IPS DF 6.9 (cell line): Measurements from ENCODE around the gene NTN3.

ENCODE experiments used
- DNase-seq: peaks from one replicate; pipeline ENCODE4 v3.0.0-alpha.2; 2013; ENCODE audit warnings: low read depth, low spot score
- H3K27ac ChIP-seq: one replicate; pipeline ENCODE4 v1.5.1; 2013; ENCODE audit warnings: low read length, control low read depth
- H3K27me3 ChIP-seq: 2 replicates; pipeline ENCODE4 v1.6.1; 2013; ENCODE audit warnings: mild to moderate bottlenecking, low read length; ENCODE audit not compliant: control insufficient read depth, insufficient read depth
- H3K36me3 ChIP-seq: 2 replicates; pipeline ENCODE4 v1.6.1; 2013; ENCODE audit warnings: low read length; ENCODE audit not compliant: control insufficient read depth, insufficient read depth
- H3K4me1 ChIP-seq: 2 replicates; pipeline ENCODE4 v1.6.1; 2013; ENCODE audit warnings: low read length; ENCODE audit not compliant: control insufficient read depth, insufficient read depth
- H3K4me3 ChIP-seq: 2 replicates; pipeline ENCODE4 v1.5.1; 2013; ENCODE audit warnings: mild to moderate bottlenecking, low read length
- H3K9me3 ChIP-seq: 2 replicates; pipeline ENCODE4 v1.6.1; 2013; ENCODE audit warnings: low read length, inconsistent platforms; ENCODE audit not compliant: control insufficient read depth, insufficient read depth
- WGBS: extraction: QIAGEN DNeasy Blood & Tissue Kit; methylation state at CpG from one replicate; pipeline ENCODE4 v1.1.7; 2013; ENCODE audit warnings: mixed read lengths, missing lambda C conversion rate; ENCODE audit not compliant: insufficient read length, insufficient coverage; 5-methylcytosine and 5-hydroxymethylcytosine counted together

Gene NTN3

DNA sequence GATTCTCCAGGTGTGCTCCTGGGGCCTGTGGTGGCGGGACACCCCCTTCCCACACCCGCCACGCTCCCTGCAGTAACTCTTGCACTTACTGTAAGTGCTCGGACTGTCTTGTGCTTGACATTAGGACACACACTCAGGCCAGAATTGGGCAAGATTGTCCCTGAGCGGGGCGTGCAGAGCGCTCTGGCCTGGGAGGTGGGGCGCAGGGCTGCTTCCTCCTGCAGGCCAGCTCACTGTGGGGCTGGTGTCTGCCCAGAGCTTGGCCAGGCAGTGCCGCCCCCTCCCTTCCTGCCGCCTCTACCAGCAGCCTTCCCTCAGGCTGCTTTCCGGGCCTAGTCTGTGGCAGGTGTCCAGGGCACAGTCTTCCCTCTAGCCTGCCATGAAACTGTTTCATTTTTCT is 36.6 kb downstream of the NTN3 start:
- Histone ChIP-seq H3K36me3 (no peaks in the 10 kb centered on the region), H3K9me3 (no peaks in the 10 kb centered on the region), H3K4me3 (no peak overlapping the region), H3K4me1 (peaks cover 7% of the 10 kb centered on the region; the same call in 1 of the 2 replicates), H3K27ac (no peak overlapping the region), H3K27me3 (no peaks in the 10 kb centered on the region)
- DNase-seq: no peak
- no CpG with 5 or more reads among the region's 11 CpGs for WGBS

DNA sequence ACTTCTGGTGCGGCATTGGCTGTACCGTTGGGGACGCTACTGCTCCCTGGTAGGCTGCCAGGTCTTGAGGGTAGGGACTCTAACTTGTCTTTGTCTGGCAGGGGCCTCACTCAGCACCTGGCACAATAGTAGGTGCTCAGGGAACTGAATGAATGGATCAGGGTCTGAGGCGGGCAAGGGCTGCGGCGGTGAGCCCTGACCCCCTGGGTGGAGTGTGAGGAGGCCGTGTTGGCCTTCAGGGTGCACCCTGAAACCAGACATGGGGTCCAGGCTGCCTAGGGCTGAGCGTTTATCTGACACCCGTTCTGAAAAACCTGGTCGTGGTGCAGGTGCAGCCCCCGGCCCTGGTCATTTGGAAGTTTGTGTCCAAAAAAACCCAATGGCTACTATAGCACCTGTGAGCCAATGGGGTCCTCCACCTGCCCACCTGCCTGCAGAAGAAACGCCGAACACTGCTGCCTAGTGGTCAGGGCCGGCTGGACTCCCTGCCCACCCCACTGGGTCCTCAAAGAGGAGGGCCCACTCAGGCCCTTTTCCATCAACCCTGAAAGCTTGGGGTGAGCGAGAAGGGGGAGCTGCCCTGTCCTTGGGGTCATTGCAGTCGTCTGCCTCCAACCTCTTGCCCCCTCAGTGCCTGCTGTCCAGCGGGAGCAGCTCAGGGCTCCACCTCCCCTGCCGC is 37.8 kb downstream of the NTN3 start:
- Histone ChIP-seq H3K36me3 (no peaks in the 10 kb centered on the region), H3K4me1 (peaks cover 7% of the 10 kb centered on the region; the same call in 1 of the 2 replicates), H3K9me3 (no peaks in the 10 kb centered on the region), H3K4me3 (no peak overlapping the region), H3K27ac (no peak overlapping the region), H3K27me3 (no peaks in the 10 kb centered on the region)
- DNase-seq: no peak
- no CpG with 5 or more reads among the region's 18 CpGs for WGBS

DNA sequence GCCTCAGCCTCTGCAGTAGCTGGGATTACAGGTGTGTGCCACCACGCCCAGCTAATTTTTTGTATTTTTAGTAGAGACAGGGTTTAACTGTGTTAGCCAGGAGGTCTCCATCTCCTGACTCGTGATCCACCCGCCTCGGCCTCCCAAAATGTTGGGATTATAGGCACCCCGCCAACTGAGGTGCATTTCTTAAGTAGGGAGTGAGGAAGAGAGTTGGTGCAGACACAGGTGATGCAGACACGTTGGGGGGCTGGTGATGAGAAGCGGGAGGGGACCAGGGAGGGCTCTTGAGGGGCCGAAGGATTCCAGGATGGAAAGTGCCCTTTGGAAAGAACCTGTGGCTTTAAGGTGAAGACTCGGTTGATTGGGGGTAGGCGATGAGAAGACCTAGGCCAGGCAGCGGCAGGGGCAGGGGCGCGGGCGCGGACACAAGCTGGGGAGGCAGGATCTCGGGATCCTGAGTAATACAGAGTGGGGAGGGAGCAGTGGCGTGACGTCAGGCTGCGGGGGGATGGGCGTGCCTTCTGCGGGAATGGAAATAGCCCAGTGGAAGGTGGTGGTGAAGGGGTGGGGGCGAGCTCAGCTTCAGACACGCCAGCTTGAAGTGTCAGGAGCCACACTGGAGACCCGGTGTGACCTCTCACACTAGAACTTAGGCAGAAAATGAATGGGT is 40.2 kb downstream of the NTN3 start:
- Histone ChIP-seq H3K4me3 (no peak overlapping the region), H3K4me1 (peaks cover 10% of the 10 kb centered on the region), H3K36me3 (no peaks in the 10 kb centered on the region), H3K27me3 (no peaks in the 10 kb centered on the region), H3K9me3 (no peaks in the 10 kb centered on the region), H3K27ac (no peak overlapping the region)
- WGBS: no CpG with 5 or more reads among the region's 24 CpGs
- no peak for DNase-seq

DNA sequence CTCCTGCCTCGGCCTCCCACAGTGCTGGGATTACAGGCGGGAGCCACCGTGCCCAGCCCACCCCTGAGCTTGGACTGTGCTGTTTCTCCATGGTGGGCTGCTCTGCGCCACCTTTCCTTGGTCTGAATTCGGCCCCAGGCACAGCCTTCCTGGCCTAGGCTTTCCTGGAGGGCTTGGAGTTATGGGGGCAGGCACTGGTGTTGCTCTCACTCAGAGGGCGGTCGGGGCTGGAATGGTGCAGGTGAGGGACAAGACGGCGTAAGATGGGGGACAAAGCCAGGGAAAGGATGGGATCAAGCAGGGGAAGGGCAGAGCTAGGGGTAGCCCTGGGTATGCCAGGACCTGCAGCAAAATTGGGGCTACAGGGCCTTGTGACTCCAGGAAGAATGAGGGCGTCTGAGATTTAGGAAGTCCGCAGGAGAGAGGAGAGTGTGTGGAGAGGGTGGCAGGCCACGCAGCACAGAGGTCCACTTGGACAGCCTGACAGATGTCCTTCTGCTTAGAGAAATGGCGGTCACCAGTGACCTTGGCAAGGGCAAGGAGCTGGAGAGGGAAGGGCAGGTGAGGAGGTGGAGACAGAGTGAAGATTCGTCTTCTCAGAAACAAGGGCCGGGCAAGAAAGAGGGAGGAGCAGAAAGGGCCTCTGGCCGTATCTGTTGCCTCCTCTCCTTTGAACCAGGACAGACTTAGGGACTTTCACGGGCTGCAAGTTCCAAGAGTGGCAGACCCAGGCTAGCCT is 41.1 kb downstream of the NTN3 start:
- Histone ChIP-seq H3K4me3 (no peak overlapping the region), H3K27me3 (no peaks in the 10 kb centered on the region), H3K27ac (no peak overlapping the region), H3K9me3 (no peaks in the 10 kb centered on the region), H3K4me1 (peaks cover 10% of the 10 kb centered on the region), H3K36me3 (no peaks in the 10 kb centered on the region)
- DNase-seq: no peak
- WGBS: no CpG with 5 or more reads among the region's 17 CpGs

DNA sequence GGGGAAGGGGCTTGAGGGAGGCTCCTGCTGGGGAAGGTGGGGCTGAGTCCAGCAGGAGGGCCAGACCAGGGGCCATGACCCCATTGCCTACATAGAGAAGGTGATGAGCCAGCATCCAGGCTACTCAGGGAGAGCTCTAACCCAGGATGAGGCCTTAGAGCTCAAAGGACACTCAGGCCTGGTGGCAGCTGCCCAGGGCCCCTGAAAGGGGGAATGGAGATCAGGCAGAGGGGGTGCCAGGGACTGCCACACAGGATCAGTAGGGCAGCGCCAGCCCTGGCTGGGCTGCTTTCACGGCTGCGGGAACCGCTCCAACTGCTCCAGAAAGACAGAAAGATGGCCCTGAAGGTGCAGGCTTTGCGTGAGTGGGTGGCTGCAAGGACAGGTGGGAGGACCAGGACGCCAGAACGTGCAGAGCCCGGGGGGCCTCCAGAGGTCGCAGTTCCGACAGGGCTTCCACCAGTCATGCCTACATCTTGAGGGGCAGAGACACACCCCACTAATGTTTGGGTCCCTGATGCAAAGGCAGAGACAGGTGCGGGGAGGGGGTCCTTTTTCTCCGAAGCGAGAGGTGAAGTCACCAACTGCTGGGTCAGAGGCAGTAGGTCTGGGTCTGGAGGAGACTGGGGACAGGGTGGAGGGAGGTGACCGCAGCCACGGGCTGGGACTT is 41.8 kb downstream of the NTN3 start:
- Histone ChIP-seq H3K9me3 (no peaks in the 10 kb centered on the region), H3K4me1 (peaks cover 10% of the 10 kb centered on the region), H3K27ac (no peak overlapping the region), H3K4me3 (peak overlapping the region; percentile 97; the same call in 1 of the 2 replicates), H3K27me3 (no peaks in the 10 kb centered on the region), H3K36me3 (no peaks in the 10 kb centered on the region)
- WGBS: no CpG with 5 or more reads among the region's 15 CpGs
- DNase-seq: no peak

DNA sequence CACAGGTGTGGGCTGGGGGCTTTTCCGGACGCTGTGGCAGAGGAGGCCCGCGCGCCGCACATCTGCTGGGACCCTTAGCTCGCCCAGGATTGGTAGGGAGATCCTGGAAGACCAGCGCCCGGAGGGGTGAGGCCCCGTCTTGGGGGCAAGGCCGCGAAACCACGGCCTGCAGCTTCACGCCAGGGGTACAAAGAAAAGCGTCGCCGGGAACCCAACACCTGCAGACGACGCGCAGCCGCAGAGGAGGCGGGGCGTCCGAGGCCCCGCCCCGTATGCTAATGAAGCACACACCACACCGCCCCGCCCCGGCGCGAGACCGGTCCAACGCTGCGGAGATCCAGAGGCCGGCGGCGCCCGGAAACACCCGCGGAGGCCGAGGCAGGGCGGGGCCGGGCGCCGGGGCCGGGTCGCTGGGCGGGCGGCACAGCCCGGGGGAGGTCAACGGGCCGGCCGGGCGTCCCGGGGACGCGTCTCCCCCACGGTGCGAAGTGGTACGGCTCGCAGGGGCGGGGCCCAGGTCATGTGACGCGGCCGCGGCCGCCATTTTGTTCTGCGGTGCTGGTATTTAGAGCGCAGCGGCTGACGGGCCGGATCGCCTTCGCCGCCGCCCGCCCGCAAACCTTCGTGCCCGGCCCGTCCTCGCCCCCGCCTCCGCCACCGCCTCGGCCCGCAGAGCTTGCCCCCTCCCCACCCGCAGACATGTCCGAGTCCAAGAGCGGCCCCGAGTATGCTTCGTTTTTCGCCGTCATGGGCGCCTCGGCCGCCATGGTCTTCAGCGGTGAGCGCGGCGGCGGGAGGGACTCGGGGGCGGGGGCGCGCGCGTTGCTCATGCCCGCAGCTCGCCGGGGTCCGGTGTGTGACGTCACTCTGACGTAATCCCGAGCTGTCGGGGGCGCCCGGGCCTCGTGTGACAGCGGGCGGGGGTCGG is 42.6 kb downstream of the NTN3 start, which contains the start of gene ATP6V0C:
TSS of gene ATP6V0C (plus strand) at position 548 of the 928 bp plus-strand sequence. CDS start at position 700, 152 bp downstream.
- peaks cover 10% of the 10 kb centered on the region for H3K4me1 ChIP-seq
- H3K4me3 ChIP-seq: peak within 1 kb of the TSS; percentile 97
- H3K36me3 ChIP-seq: no peaks in the 10 kb centered on the region
- no peak within 1 kb of the TSS for H3K27ac ChIP-seq
- no peak for DNase-seq
- no CpG with 5 or more reads among the region's 122 CpGs for WGBS
- no peaks in the 10 kb centered on the region for H3K9me3 ChIP-seq
- no peaks in the 10 kb centered on the region for H3K27me3 ChIP-seq

DNA sequence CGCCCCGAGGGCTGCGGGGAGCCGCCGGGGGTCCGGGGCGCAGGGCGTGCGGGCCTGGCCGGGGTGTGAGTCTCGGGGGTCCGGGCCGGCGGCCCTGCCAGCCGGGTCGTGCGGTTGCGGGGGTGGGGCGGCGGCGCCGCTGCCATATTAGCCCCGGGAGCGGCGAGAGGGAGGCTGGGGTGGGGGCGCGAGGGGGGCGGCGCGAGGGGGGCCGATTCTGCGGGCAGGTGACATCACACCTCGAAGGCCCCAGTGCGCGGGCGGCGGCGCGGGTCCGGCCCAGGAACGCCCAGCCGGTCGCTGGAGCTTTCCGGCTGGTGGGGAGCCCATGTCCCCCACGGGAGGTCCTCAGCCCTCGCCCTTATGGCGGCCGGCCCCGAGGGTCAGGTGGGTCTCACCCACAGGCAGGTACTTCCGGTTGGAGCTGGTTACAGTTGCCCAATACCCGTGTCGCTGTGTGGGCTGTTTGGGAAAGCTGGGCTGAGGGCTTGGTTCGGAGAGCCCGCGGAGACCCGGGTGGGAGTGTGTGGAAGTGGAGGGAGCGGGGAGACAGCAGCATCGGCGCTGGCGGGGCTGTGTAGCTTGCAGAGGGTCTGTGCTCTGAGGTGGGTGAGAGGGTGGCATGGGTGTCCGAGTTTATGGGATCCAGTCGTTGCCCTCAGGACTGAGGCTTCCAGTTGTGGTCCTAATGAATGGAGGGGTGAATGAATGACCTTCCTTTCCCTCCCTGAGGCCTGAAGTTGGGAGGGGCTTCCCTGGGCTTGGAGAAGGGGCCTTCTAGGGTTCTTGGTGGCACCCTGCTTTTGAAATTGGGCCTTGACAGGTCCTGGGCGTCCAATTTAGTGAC is 43.5 kb downstream of the NTN3 start:
- no CpG with 5 or more reads among the region's 63 CpGs for WGBS
- Histone ChIP-seq H3K36me3 (no peaks in the 10 kb centered on the region), H3K4me3 (peak overlapping the region; percentile 97), H3K4me1 (peaks cover 10% of the 10 kb centered on the region), H3K27me3 (no peaks in the 10 kb centered on the region), H3K9me3 (no peaks in the 10 kb centered on the region), H3K27ac (no peak overlapping the region)
- DNase-seq: no peak

DNA sequence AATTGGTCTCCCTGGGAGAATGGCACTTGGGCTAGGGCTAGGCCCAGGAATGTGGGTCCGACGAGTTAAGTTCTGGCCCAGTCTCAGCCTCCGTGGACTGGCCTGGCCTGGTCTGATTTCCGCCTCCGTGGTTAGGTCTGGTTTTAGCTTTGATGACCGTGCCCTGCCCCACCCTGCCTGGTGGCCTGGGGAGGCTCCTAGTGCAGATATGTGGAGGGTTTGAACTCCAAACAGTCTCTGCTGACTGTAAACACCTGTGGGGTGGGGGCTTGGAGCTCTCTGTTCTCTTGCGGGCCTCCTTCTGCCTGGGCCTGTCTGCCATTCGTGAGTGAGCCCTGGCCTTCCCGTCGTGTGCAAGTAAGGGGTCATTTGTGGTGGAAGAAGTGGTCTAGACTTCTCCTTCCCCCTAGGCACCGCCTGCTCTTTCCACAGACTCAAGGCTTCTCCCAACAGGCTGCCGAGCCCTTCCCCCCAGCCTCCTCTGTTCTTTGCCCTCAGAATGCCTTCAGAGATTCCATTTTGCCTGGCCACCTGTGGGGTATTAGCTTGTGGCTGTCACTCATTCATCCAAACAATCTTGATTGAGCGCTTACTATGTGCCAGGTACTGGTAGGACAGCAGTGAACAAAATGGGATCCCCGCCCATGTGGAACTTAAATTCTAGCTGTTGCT is 44.2 kb downstream of the NTN3 start:
- Histone ChIP-seq H3K4me3 (peak overlapping the region; percentile 97; the same call in 1 of the 2 replicates), H3K27me3 (no peaks in the 10 kb centered on the region), H3K9me3 (no peaks in the 10 kb centered on the region), H3K27ac (no peak overlapping the region), H3K36me3 (no peaks in the 10 kb centered on the region), H3K4me1 (peaks cover 10% of the 10 kb centered on the region)
- WGBS: no CpG with 5 or more reads among the region's 14 CpGs
- no peak for DNase-seq
